CD4-positive, alpha-beta T cell treated with Interleukin-12 subunit alpha and Interleukin-12 subunit beta, for 1 hour (primary cell): ENCODE data around the gene RSPH1.

ENCODE experiments used
- DNase-seq: peaks from one replicate; pipeline ENCODE4 v3.0.0-alpha.2; 2020

The RSPH1 gene

GRCh38 chr21:42512346-42513034 is 16.5 kb upstream of the RSPH1 start:
- no peak for DNase-seq

- DNase-seq = no peak
Measured at GRCh38 chr21:42509244-42509643, 13.2 kb upstream of the RSPH1 start.

- no peak for DNase-seq
Measured at GRCh38 chr21:42508371-42508770, 12.3 kb upstream of the RSPH1 start.

GRCh38 chr21:42507418-42507817 is 11.4 kb upstream of the RSPH1 start:
- no peak for DNase-seq

GRCh38 chr21:42505090-42505726 is 9.2 kb upstream of the RSPH1 start:
- no peak for DNase-seq

GRCh38 chr21:42503711-42504110 is 7.7 kb upstream of the RSPH1 start:
- DNase-seq = no peak

GRCh38 chr21:42500736-42501135 is 4.7 kb upstream of the RSPH1 start:
- no peak for DNase-seq

GRCh38 chr21:42500225-42500624 is 4.2 kb upstream of the RSPH1 start:
- DNase-seq = no peak

GRCh38 chr21:42499444-42500112 is 3.6 kb upstream of the RSPH1 start:
- no peak for DNase-seq

GRCh38 chr21:42498012-42498411 is 2.0 kb upstream of the RSPH1 start:
- no peak for DNase-seq

GRCh38 chr21:42496839-42497202 is 797 bp upstream of the RSPH1 start:
- DNase-seq = no peak

- DNase-seq = no peak
Measured at GRCh38 chr21:42495765-42496119, 282 bp downstream of the RSPH1 start.

- DNase-seq = no peak
Measured at GRCh38 chr21:42495027-42495426, 997 bp downstream of the RSPH1 start.

- no peak for DNase-seq
Measured at GRCh38 chr21:42493109-42494060, 2.6 kb downstream of the RSPH1 start.

- DNase-seq = no peak
Measured at GRCh38 chr21:42492201-42492600, 3.8 kb downstream of the RSPH1 start.

GRCh38 chr21:42491328-42491727 is 4.7 kb downstream of the RSPH1 start:
- no peak for DNase-seq

GRCh38 chr21:42490720-42491119 is 5.3 kb downstream of the RSPH1 start:
- DNase-seq = no peak

GRCh38 chr21:42489991-42490390 is 6.0 kb downstream of the RSPH1 start:
- no peak for DNase-seq

GRCh38 chr21:42489006-42489563 is 6.9 kb downstream of the RSPH1 start:
- DNase-seq = no peak

- DNase-seq = no peak
Measured at GRCh38 chr21:42486531-42486930, 9.5 kb downstream of the RSPH1 start.

GRCh38 chr21:42486072-42486471 is 10.0 kb downstream of the RSPH1 start:
- DNase-seq = no peak

- DNase-seq = no peak
Measured at GRCh38 chr21:42484966-42485365, 11.1 kb downstream of the RSPH1 start.

- no peak for DNase-seq
Measured at GRCh38 chr21:42481169-42481568, 14.9 kb downstream of the RSPH1 start.
